Activated naive CD8-positive, alpha-beta T cell treated with anti-CD3 and anti-CD28 coated beads, Interleukin-2, amount 50 U/mL, for 24 hours (primary cell): Measurements from ENCODE around the gene GRID1.
A peak's percentile ranks its signal among the peaks of the same experiment; 100 is the strongest.

Experiments used
- ATAC-seq: fragments of 150-1000 bp; cut with Tn5 transposase; one replicate; pipeline ENCODE4 v1.10.0; 2021
- DNase-seq: peaks from one replicate; pipeline ENCODE4 v3.0.0; 2021
- H3K27ac Mint-ChIP-seq: one replicate; pipeline ENCODE4 v1.8.0; 2021; ENCODE audit warnings: mild to moderate bottlenecking, mixed read lengths
- H3K27me3 Mint-ChIP-seq: one replicate; pipeline ENCODE4 v1.8.0; 2021; ENCODE audit warnings: mixed read lengths
- H3K36me3 Mint-ChIP-seq: one replicate; pipeline ENCODE4 v1.8.0; 2021; ENCODE audit warnings: low read depth, mixed read lengths
- H3K4me1 Mint-ChIP-seq: one replicate; pipeline ENCODE4 v1.8.0; 2021; ENCODE audit warnings: mixed read lengths
- H3K4me3 Mint-ChIP-seq: one replicate; pipeline ENCODE4 v1.8.0; 2021; ENCODE audit warnings: mild to moderate bottlenecking, moderate library complexity, mixed read lengths
- H3K9me3 Mint-ChIP-seq: one replicate; pipeline ENCODE4 v1.8.0; 2021; ENCODE audit warnings: mixed read lengths

Gene GRID1

DNA sequence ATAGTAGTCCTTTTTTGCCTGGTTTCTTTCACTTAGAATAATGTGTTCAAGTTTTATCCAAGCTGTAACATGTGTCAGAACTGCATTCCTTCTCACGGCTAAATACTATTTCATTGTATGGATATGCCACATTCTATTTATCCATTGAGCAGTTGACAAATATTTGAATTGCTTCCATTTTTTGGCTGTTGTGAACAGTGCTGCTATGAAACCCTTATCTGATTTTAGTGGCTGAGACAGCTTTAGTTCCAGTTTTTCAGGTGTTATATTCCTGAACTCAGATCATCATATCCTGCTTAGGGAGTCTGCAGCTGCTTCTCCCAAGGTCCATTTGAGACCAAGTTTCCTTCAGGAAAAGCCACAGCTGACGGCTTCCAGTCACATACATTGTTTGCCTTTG is 339.2 kb downstream of the GRID1 start:
- DNase-seq (no peak), ATAC-seq (no peak)
- peaks cover 29% of the 10 kb centered on the region for H3K27me3 Mint-ChIP-seq
- no peak overlapping the region for H3K4me3 Mint-ChIP-seq
- H3K36me3 Mint-ChIP-seq, result no peaks in the 10 kb centered on the region
- H3K27ac Mint-ChIP-seq, result no peak overlapping the region
- H3K9me3 Mint-ChIP-seq, result no peaks in the 10 kb centered on the region
- no peaks in the 10 kb centered on the region for H3K4me1 Mint-ChIP-seq

- no peak for DNase-seq
- H3K27ac Mint-ChIP-seq, result no peak overlapping the region
- peaks cover 20% of the 10 kb centered on the region for H3K27me3 Mint-ChIP-seq
- no peaks in the 10 kb centered on the region for H3K4me1 Mint-ChIP-seq
- H3K4me3 Mint-ChIP-seq, result no peak overlapping the region
- no peaks in the 10 kb centered on the region for H3K9me3 Mint-ChIP-seq
- no peaks in the 10 kb centered on the region for H3K36me3 Mint-ChIP-seq
- ATAC-seq, result no peak
Measured at GRCh38 chr10:86025509-86025908, 341.1 kb downstream of the GRID1 start.

DNA sequence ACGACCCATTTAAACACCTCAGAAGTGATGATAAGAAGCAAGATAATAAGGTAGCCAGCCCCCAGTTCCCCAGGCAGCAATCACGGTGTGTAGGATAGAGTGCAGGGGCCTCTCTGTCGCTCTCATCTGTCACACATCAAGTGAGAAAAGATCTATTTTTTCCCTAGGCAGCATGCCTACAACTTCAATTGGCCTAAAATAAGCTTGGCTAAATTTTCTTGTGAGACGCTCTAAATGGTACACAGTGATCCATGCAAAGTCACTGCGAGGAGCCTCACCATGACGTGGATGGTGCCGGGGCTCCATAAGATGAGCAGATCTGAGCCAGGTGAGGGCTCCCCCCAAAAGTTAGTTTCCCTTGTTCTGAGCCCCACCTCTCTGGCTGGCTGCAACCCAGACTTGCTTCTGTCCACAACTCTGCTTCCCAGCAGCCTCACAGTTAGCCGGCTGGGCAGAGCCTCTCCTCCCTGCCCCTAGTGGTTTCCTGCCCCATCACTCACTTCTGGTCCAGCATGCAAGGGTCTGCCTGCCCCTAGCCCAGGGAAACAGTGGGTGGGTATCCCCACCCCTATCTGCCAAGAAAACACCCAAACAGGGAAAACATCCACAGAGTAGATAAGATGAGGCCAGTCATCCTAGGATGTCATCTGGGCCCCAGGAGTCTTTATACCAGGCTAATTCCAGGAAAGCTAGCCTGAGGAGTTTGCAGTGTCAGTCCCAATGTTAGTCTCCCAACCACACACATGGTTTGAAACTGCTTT is 342.1 kb downstream of the GRID1 start:
- no peaks in the 10 kb centered on the region for H3K9me3 Mint-ChIP-seq
- H3K4me3 Mint-ChIP-seq, result no peak overlapping the region
- ATAC-seq, result no peak
- H3K27ac Mint-ChIP-seq, result no peak overlapping the region
- peaks cover 20% of the 10 kb centered on the region for H3K27me3 Mint-ChIP-seq
- no peaks in the 10 kb centered on the region for H3K36me3 Mint-ChIP-seq
- no peaks in the 10 kb centered on the region for H3K4me1 Mint-ChIP-seq
- DNase-seq, result no peak

DNA sequence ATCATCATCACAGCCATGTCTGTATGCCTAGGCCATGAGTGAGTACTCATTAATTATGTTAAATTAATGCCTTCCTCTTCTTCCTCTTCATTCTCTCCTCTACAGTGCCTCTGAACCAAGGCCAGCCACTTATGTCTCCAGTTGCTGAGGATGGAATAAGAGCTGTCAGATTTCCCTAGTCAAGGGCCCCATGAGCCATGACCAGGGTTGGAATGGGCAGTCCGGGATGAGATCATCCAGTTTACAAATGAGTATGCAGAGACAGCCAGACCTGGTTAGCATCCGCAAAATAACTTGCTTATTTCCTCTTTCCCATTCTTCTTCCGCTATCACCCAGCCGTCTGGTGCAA is 342.7 kb downstream of the GRID1 start:
- ATAC-seq (no peak), DNase-seq (no peak)
- Mint-ChIP-seq H3K4me1 (no peaks in the 10 kb centered on the region), H3K27ac (no peak overlapping the region), H3K9me3 (no peaks in the 10 kb centered on the region), H3K36me3 (no peaks in the 10 kb centered on the region), H3K4me3 (no peak overlapping the region), H3K27me3 (peaks cover 16% of the 10 kb centered on the region)

DNA sequence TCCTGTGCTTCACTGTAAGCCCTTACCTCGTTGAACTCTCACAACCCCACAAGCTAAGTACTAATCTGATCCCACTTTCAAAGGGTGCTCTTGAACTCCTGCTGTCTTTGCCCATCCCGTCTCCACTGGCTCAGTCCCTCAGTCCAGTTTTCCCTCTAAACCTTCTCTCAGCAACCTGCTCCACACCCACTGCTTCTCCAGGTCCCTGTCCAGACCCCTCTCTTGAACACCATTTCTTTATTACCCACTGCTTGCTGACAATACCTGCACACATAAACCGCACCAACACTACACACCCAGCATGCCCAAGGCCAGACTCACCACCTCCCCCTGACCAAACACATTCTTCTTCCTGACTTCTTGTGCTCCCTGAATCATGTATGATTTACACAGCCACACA is 343.3 kb downstream of the GRID1 start:
- H3K27ac Mint-ChIP-seq, result no peak overlapping the region

GRCh38 chr10:86022906-86023305 is 343.7 kb downstream of the GRID1 start:
- DNase-seq (no peak), ATAC-seq (no peak)
- no peaks in the 10 kb centered on the region for H3K36me3 Mint-ChIP-seq
- H3K9me3 Mint-ChIP-seq, result no peaks in the 10 kb centered on the region
- peaks cover 2% of the 10 kb centered on the region for H3K4me1 Mint-ChIP-seq
- H3K27ac Mint-ChIP-seq, result no peak overlapping the region
- H3K4me3 Mint-ChIP-seq, result no peak overlapping the region
- H3K27me3 Mint-ChIP-seq, result peaks cover 12% of the 10 kb centered on the region

More for the DNA sequence above, 343.3 kb downstream of the GRID1 start:
- H3K9me3 Mint-ChIP-seq, result no peaks in the 10 kb centered on the region
- no peaks in the 10 kb centered on the region for H3K36me3 Mint-ChIP-seq
- no peaks in the 10 kb centered on the region for H3K4me1 Mint-ChIP-seq
- H3K27me3 Mint-ChIP-seq, result peaks cover 14% of the 10 kb centered on the region
- no peak for DNase-seq
- no peak for ATAC-seq
- H3K4me3 Mint-ChIP-seq, result no peak overlapping the region

DNA sequence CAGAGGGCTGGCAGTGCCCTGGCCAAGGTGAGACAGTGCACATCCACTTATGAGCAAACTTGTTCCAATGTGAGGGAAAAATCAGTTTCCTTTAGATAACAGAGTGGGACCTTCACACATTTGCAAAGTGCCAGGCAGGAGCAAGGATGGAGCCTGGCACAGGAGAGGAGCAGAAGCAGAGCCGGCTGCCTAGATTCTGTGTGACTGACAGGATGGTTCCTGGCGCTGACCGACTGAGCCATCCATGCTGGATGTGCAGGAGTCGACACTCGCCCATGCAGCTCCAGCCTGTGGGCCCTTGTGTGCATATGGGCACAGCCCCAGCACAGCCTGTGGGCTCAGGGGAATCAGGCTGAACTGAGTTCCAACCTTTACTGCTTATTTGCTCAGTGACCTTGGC is 346.5 kb downstream of the GRID1 start:
- ATAC-seq (no peak), DNase-seq (no peak)
- no peak overlapping the region for H3K4me3 Mint-ChIP-seq
- no peaks in the 10 kb centered on the region for H3K36me3 Mint-ChIP-seq
- no peak overlapping the region for H3K27ac Mint-ChIP-seq
- H3K27me3 Mint-ChIP-seq, result peaks cover 10% of the 10 kb centered on the region
- H3K4me1 Mint-ChIP-seq, result peaks cover 6% of the 10 kb centered on the region
- H3K9me3 Mint-ChIP-seq, result no peaks in the 10 kb centered on the region

GRCh38 chr10:86019141-86019540 is 347.5 kb downstream of the GRID1 start:
- Mint-ChIP-seq H3K36me3 (no peaks in the 10 kb centered on the region), H3K4me1 (peaks cover 6% of the 10 kb centered on the region), H3K9me3 (no peaks in the 10 kb centered on the region), H3K4me3 (no peak overlapping the region), H3K27ac (no peak overlapping the region), H3K27me3 (peaks cover 10% of the 10 kb centered on the region)
- DNase-seq (no peak), ATAC-seq (peak; percentile 27)

- DNase-seq (no peak), ATAC-seq (no peak)
- H3K27ac Mint-ChIP-seq, result no peak overlapping the region
- no peaks in the 10 kb centered on the region for H3K36me3 Mint-ChIP-seq
- peaks cover 6% of the 10 kb centered on the region for H3K4me1 Mint-ChIP-seq
- no peak overlapping the region for H3K4me3 Mint-ChIP-seq
- no peaks in the 10 kb centered on the region for H3K9me3 Mint-ChIP-seq
- peaks cover 10% of the 10 kb centered on the region for H3K27me3 Mint-ChIP-seq
Measured at GRCh38 chr10:86018735-86019058, 347.9 kb downstream of the GRID1 start.

DNA sequence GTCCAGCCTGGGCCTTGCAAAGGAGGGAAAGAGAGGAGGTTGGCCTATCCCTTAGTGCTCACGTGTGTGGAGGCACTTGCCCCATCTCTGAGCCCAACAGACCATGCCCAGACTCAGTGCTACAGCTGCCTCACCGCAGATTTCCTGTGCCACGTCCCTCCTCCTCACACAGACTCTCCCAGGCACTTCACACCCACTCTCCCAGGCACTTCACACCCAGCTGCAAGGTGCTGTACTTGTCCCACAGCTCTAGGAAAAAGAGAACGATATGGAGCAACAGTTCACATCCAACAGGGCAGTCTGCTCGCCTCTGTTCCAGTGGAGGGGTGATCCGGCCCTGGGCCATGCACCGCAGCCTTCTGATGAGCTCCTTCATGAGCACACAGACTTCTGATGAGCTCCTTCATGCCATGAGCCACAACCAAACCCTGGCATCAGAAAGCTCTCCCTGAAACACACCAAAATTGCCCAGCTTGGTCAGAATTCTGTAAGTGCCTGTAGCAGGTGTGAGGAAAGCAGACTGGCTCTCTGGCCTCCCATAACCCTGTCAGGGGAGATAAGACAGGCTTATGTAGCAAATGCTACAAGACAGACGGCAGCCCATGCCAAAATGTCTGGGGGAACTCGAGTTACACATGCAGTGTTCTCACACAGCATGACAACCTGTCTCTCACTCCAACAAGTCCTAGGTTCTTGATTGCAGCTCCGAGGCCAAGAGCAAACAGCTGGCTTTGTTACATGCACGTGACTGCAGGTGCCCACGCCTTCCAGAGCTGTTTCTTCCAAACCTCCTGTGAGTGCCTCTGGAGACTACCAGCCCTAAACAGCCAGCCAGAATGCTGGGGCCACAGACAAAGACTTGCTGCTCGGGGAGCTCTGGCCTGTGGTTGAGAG is 348.5 kb downstream of the GRID1 start:
- H3K36me3 Mint-ChIP-seq, result no peaks in the 10 kb centered on the region
- H3K4me1 Mint-ChIP-seq, result peaks cover 6% of the 10 kb centered on the region
- H3K27ac Mint-ChIP-seq, result no peak overlapping the region
- no peak overlapping the region for H3K4me3 Mint-ChIP-seq
- no peaks in the 10 kb centered on the region for H3K9me3 Mint-ChIP-seq
- peaks cover 5% of the 10 kb centered on the region for H3K27me3 Mint-ChIP-seq
- DNase-seq (no peak), ATAC-seq (no peak)

- Mint-ChIP-seq H3K27me3 (peaks cover 5% of the 10 kb centered on the region), H3K4me1 (peaks cover 6% of the 10 kb centered on the region)
Measured at GRCh38 chr10:86013568-86013967, 353.0 kb downstream of the GRID1 start.

DNA sequence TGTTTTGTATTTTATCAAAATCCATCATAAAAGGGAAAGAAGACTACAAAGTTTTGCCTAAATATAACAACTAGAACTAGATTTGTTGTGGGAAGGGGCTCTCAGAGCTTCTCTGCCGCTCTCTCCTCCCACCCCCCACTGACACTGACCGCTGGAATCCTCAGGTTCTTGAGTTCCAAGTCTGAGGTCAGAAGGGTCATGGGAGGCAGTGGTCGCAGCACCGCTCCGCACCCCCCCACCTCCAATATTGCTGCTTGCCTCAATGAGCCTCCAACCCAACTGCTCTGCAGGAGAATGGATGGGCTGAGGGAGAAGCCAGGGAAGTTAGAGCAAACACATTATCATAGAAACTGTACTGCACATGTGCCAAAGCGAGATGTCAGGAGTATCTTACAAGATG is 359.4 kb downstream of the GRID1 start:
- Mint-ChIP-seq H3K4me1 (no peaks in the 10 kb centered on the region), H3K4me3 (no peak overlapping the region), H3K36me3 (no peaks in the 10 kb centered on the region), H3K27me3 (no peaks in the 10 kb centered on the region), H3K9me3 (no peaks in the 10 kb centered on the region), H3K27ac (no peak overlapping the region)
- DNase-seq, result no peak
- no peak for ATAC-seq

More at GRCh38 chr10:86013568-86013967, 353.0 kb downstream of the GRID1 start:
- DNase-seq (no peak), ATAC-seq (no peak)
- no peak overlapping the region for H3K4me3 Mint-ChIP-seq
- H3K9me3 Mint-ChIP-seq, result no peaks in the 10 kb centered on the region
- no peak overlapping the region for H3K27ac Mint-ChIP-seq
- no peaks in the 10 kb centered on the region for H3K36me3 Mint-ChIP-seq

DNA sequence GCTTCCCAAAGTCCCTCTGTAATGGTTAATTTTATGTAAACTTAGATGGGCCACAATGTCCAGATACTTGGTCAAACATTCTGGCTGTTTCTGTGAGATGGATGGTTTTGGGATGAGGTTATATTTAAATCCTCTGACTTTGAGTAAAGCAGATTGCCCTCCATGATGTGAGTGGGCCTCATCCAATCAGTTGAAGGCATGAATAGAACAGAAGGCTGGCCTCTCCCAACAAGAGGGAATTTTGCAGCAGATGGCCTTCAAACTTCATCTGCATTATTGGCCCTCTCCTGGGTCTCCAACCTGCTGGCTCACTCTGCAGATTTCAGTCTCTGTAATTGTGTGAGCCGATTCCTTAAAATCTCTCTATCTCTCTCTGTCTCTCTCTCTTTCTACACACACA is 362.3 kb downstream of the GRID1 start:
- Mint-ChIP-seq H3K27ac (no peak overlapping the region), H3K4me3 (no peak overlapping the region), H3K27me3 (peaks cover 3% of the 10 kb centered on the region), H3K9me3 (no peaks in the 10 kb centered on the region), H3K4me1 (no peaks in the 10 kb centered on the region), H3K36me3 (no peaks in the 10 kb centered on the region)
- ATAC-seq, result no peak
- DNase-seq, result no peak

- Mint-ChIP-seq H3K9me3 (no peaks in the 10 kb centered on the region), H3K27ac (no peak overlapping the region), H3K4me1 (no peaks in the 10 kb centered on the region), H3K27me3 (peaks cover 3% of the 10 kb centered on the region), H3K36me3 (no peaks in the 10 kb centered on the region), H3K4me3 (no peak overlapping the region)
- no peak for DNase-seq
- ATAC-seq, result no peak
Measured at GRCh38 chr10:86003201-86003621, 363.4 kb downstream of the GRID1 start.

- Mint-ChIP-seq H3K27ac (no peak overlapping the region), H3K9me3 (no peaks in the 10 kb centered on the region), H3K4me3 (no peak overlapping the region), H3K36me3 (no peaks in the 10 kb centered on the region), H3K27me3 (peaks cover 5% of the 10 kb centered on the region), H3K4me1 (no peaks in the 10 kb centered on the region)
- ATAC-seq, result no peak
- DNase-seq, result no peak
Measured at GRCh38 chr10:86001521-86001920, 365.1 kb downstream of the GRID1 start.
